H1 (cell line): ENCODE data around the gene ASB1. TPM values are rescaled to one million over a fixed set of nuclear protein-coding genes. Genes with fewer than 3 reads are reported as not detected.

Experiments
- CTCF ChIA-PET: fragments of 300-600 bp; sonication (Branson Sonifier 250); formaldehyde crosslinking; loops from one replicate; lab custom pipeline; 2021; ENCODE audit not compliant: partially characterized antibody; lab: Charles Lee
- POLR2A ChIA-PET: fragments of 300-600 bp; sonication (Branson Sonifier 250); formaldehyde crosslinking; loops from one replicate; lab custom pipeline; 2021; ENCODE audit warnings: inconsistent platforms; ENCODE audit not compliant: partially characterized antibody; lab: Charles Lee
- DNase-seq, 2 experiments: peaks; one replicate each; pipeline versions ENCODE4 v3.0.0 to v3.0.0-alpha.2; 2010 to 2022; ENCODE audit warnings: low spot score in 2 of 2, low read depth in 1 of 2, mixed read lengths in 1 of 2
- FAIRE-seq: peaks from 2 replicates; lab custom pipeline; 2011; peaks lifted over from hg19 to GRCh38; lab: Jason Lieb, UNC
- H2AFZ ChIP-seq: 2 replicates; pipeline ENCODE4 v1.8.1; 2012; ENCODE audit warnings: low read length, inconsistent platforms
- H2AK5ac ChIP-seq: 2 replicates; pipeline ENCODE4 v1.6.1; 2013; ENCODE audit warnings: low read depth, low read length
- H2BK120ac ChIP-seq: replicated peaks from 2 replicates; pipeline ENCODE3; 2013; ENCODE audit warnings: low read depth, low read length, inconsistent platforms
- H2BK12ac ChIP-seq: 2 replicates; pipeline ENCODE4 v1.6.1; 2013; ENCODE audit warnings: low read depth, low read length
- H2BK15ac ChIP-seq: 2 replicates; pipeline ENCODE4 v1.6.1; 2013; ENCODE audit warnings: low read length
- H2BK20ac ChIP-seq: 2 replicates; pipeline ENCODE4 v1.6.1; 2013; ENCODE audit warnings: low read length
- H2BK5ac ChIP-seq: 2 replicates; pipeline ENCODE4 v1.6.1; 2013; ENCODE audit warnings: low read depth, low read length
- H3K14ac ChIP-seq: 2 replicates; pipeline ENCODE4 v1.6.1; 2013; ENCODE audit warnings: inconsistent platforms; ENCODE audit not compliant: insufficient read length
- H3K18ac ChIP-seq: 2 replicates; pipeline ENCODE4 v1.6.1; 2013; ENCODE audit warnings: low read length; ENCODE audit errors: extremely low read depth
- H3K23ac ChIP-seq: 2 replicates; pipeline ENCODE4 v1.6.1; 2013; ENCODE audit warnings: inconsistent platforms; ENCODE audit not compliant: insufficient read length
- H3K23me2 ChIP-seq: 2 replicates; pipeline ENCODE4 v1.6.1; 2013; ENCODE audit warnings: low read depth, low read length
- H3K27ac ChIP-seq: 2 replicates; pipeline ENCODE4 v1.6.1; 2011; ENCODE audit warnings: low read depth, low read length, inconsistent platforms
- H3K27me3 ChIP-seq, 4 experiments: replicated peaks in 1 of 4; 1 replicate in 1 of 4; 2 replicates in 3 of 4; pipeline versions ENCODE4 v1.6.1 to v1.8.1; 2011 to 2013; ENCODE audit warnings: low read length in 3 of 4, mild to moderate bottlenecking in 3 of 4, inconsistent platforms in 2 of 4, mixed read lengths in 2 of 4, moderate library complexity in 1 of 4; ENCODE audit not compliant: control insufficient read depth in 3 of 4, insufficient read depth in 3 of 4; ENCODE audit errors: extremely low read depth in 1 of 4
- H3K36me3 ChIP-seq, 4 experiments: 2 replicates each; pipeline versions ENCODE4 v1.6.1 to v1.8.1; 2011 to 2013; ENCODE audit warnings: mild to moderate bottlenecking in 4 of 4, low read length in 3 of 4, moderate library complexity in 2 of 4, control low read depth in 1 of 4, inconsistent platforms in 1 of 4; ENCODE audit not compliant: insufficient read depth in 4 of 4, control insufficient read depth in 2 of 4
- H3K4ac ChIP-seq: replicated peaks from 2 replicates; pipeline ENCODE3; 2013; ENCODE audit warnings: low read length, low read depth, mixed read lengths, inconsistent platforms; ENCODE audit not compliant: insufficient read length
- H3K4me1 ChIP-seq, 4 experiments: replicated peaks in 1 of 4; 1 replicate in 1 of 4; 2 replicates in 3 of 4; pipeline versions ENCODE4 v1.6.1 to v1.8.1; 2011 to 2013; ENCODE audit warnings: low read length in 3 of 4, inconsistent platforms in 2 of 4, mixed read lengths in 1 of 4; ENCODE audit not compliant: insufficient read depth in 4 of 4, control insufficient read depth in 3 of 4
- H3K4me2 ChIP-seq, 2 experiments: 2 replicates each; pipeline versions ENCODE4 v1.6.1 to v1.8.1; 2011 to 2013; ENCODE audit warnings: low read depth in 2 of 2, low read length in 2 of 2, control low read depth in 1 of 2, inconsistent platforms in 1 of 2, mild to moderate bottlenecking in 1 of 2; ENCODE audit not compliant: insufficient read depth in 1 of 2
- H3K4me3 ChIP-seq, 4 experiments: fragments of 200-600, 300-600 bp in 1 of 4; sonication (generic), shearing (Covaris generic), sonication (Bioruptor Twin) in 1 of 4; 2 replicates each; pipeline versions ENCODE4 v1.5.1 to v1.8.1; 2011 to 2016; ENCODE audit warnings: low read length in 4 of 4, low read depth in 3 of 4, control low read depth in 2 of 4, inconsistent platforms in 2 of 4, mild to moderate bottlenecking in 2 of 4, mixed read lengths in 1 of 4, moderate library complexity in 1 of 4; ENCODE audit not compliant: insufficient read depth in 2 of 4; ENCODE audit errors: extremely low read depth in 1 of 4
- H3K56ac ChIP-seq: replicated peaks from 2 replicates; pipeline ENCODE3; 2013; ENCODE audit warnings: low read depth, mild to moderate bottlenecking, mixed read lengths, low read length, inconsistent platforms; ENCODE audit not compliant: insufficient read length
- H3K79me1 ChIP-seq: 2 replicates; pipeline ENCODE4 v1.6.1; 2013; ENCODE audit warnings: low read depth, low read length, control low read depth
- H3K79me2 ChIP-seq, 2 experiments: 2 replicates each; pipeline versions ENCODE4 v1.6.1 to v1.8.1; 2012 to 2013; ENCODE audit warnings: low read length in 2 of 2, mild to moderate bottlenecking in 2 of 2, inconsistent platforms in 1 of 2; ENCODE audit not compliant: insufficient read depth in 2 of 2, control insufficient read depth in 1 of 2
- H3K9ac ChIP-seq, 4 experiments: replicated peaks in 1 of 4; 1 replicate in 1 of 4; 2 replicates in 3 of 4; pipeline versions ENCODE4 v1.6.1 to v1.8.1; 2011 to 2013; ENCODE audit warnings: low read depth in 3 of 4, low read length in 3 of 4, control low read depth in 2 of 4, mild to moderate bottlenecking in 2 of 4, moderate library complexity in 2 of 4, inconsistent platforms in 1 of 4; ENCODE audit errors: extremely low read depth in 1 of 4
- H3K9me3 ChIP-seq, 2 experiments: 2 replicates each; pipeline versions ENCODE4 v1.6.1 to v1.8.1; 2012 to 2013; ENCODE audit warnings: mild to moderate bottlenecking in 2 of 2, moderate library complexity in 2 of 2, control low read depth in 1 of 2, inconsistent platforms in 1 of 2, low read depth in 1 of 2, low read length in 1 of 2, mixed read lengths in 1 of 2; ENCODE audit not compliant: insufficient read depth in 2 of 2
- H4K20me1 ChIP-seq, 2 experiments: replicated peaks in 1 of 2; 2 replicates each; pipeline versions ENCODE3 to v1.8.1; 2011 to 2013; ENCODE audit warnings: inconsistent platforms in 2 of 2, low read length in 2 of 2, mild to moderate bottlenecking in 1 of 2; ENCODE audit not compliant: insufficient read depth in 2 of 2, control insufficient read depth in 1 of 2
- H4K5ac ChIP-seq: 2 replicates; pipeline ENCODE4 v1.6.1; 2013; ENCODE audit warnings: low read length, low read depth, mixed read lengths, inconsistent platforms; ENCODE audit not compliant: insufficient read length
- H4K8ac ChIP-seq: 2 replicates; pipeline ENCODE4 v1.8.0; 2013; ENCODE audit warnings: mild to moderate bottlenecking, moderate library complexity, low read length, inconsistent platforms; ENCODE audit not compliant: insufficient read depth; ENCODE audit errors: extremely low read depth
- H4K91ac ChIP-seq: replicated peaks from 2 replicates; pipeline ENCODE3; 2013; ENCODE audit warnings: low read length, mixed read lengths, inconsistent platforms; ENCODE audit not compliant: insufficient read length
- CBX8 ChIP-seq: fragments of 300-800, 300-1000 bp; sonication (generic); IDR thresholded peaks from 2 replicates; pipeline ENCODE4 v1.7.1; 2016; ENCODE audit warnings: low read depth, low read length, borderline replicate concordance
- EZH2 ChIP-seq: fragments of 200-600 bp; sonication (generic); IDR thresholded peaks from 2 replicates; pipeline ENCODE4 v1.7.1; 2012; ENCODE audit warnings: low read depth, mild to moderate bottlenecking, moderate library complexity, low read length, inconsistent platforms; ENCODE audit not compliant: severe bottlenecking
- JUND ChIP-seq: IDR thresholded peaks from 2 replicates; pipeline ENCODE4 v1.6.1; 2011; ENCODE audit warnings: mild to moderate bottlenecking, improper control_type of control experiment, low read length
- NRF1 ChIP-seq: IDR thresholded peaks from 2 replicates; pipeline ENCODE4 v1.6.1; 2011; ENCODE audit warnings: mild to moderate bottlenecking, low read depth, low read length, improper control_type of control experiment
- PHF8 ChIP-seq: fragments of 200-600 bp; sonication (generic); conservative IDR thresholded peaks from 2 replicates; pipeline ENCODE4 v1.7.1; 2012; ENCODE audit warnings: low read depth, mild to moderate bottlenecking, inconsistent platforms, low read length, moderate library complexity
- RAD21 ChIP-seq, 2 experiments: IDR thresholded peaks in 1 of 2; conservative IDR thresholded peaks in 1 of 2; 2 replicates each; pipeline ENCODE4 v1.6.1; 2011; ENCODE audit warnings: low read depth in 2 of 2, low read length in 2 of 2, improper control_type of control experiment in 1 of 2, inconsistent platforms in 1 of 2, mild to moderate bottlenecking in 1 of 2, moderate library complexity in 1 of 2
- RBBP5 ChIP-seq: IDR thresholded peaks from 2 replicates; pipeline ENCODE4 v1.7.1; 2012; ENCODE audit warnings: low read depth, mild to moderate bottlenecking, inconsistent platforms, low read length, moderate library complexity, borderline replicate concordance
- RXRA ChIP-seq: IDR thresholded peaks from 2 replicates; pipeline ENCODE4 v1.6.1; 2011; ENCODE audit warnings: low read depth, mild to moderate bottlenecking, low read length, moderate library complexity; ENCODE audit not compliant: insufficient read depth
- TAF1 ChIP-seq: IDR thresholded peaks from 2 replicates; pipeline ENCODE4 v1.6.1; 2011; ENCODE audit warnings: mild to moderate bottlenecking, low read depth, low read length
- TAF7 ChIP-seq: optimal IDR thresholded peaks from 2 replicates; pipeline ENCODE3; 2011; ENCODE audit warnings: low read depth, mild to moderate bottlenecking, inconsistent platforms, low read length, moderate library complexity, borderline replicate concordance
- WGBS, 2 experiments: shearing (Covaris generic) in 1 of 2; methylation state at CpG; one replicate each; pipeline versions ENCODE4 v1.1.6 to v1.1.7; 2013 to 2015; ENCODE audit warnings: low lambda C conversion rate in 2 of 2, mixed read lengths in 2 of 2, inconsistent platforms in 1 of 2, low coverage in 1 of 2, missing lambda C conversion rate in 1 of 2; ENCODE audit not compliant: insufficient replicate concordance in 2 of 2, insufficient coverage in 1 of 2, insufficient read length in 1 of 2; ENCODE audit errors: extremely low coverage in 1 of 2, missing lambda C conversion rate in 1 of 2; 5-methylcytosine and 5-hydroxymethylcytosine counted together
- polyA plus RNA-seq, 7 experiments: library from polyadenylated mRNA; depleted of rRNA in 3 of 7; stranded (reverse) in 5 of 7; unstranded in 2 of 7; fragments of >200 nt in 5 of 7; fragments of 200-250 nt in 2 of 7; gene quantifications; 1 replicate in 5 of 7; 2 replicates in 1 of 7; 4 replicates in 1 of 7; pipeline versions ENCODE4 v1.2.1 to v1.2.3, GENCODE V29; 2011 to 2013; ENCODE audit warnings: missing spikeins in 2 of 7, mixed read lengths in 2 of 7
- total RNA-seq: library from RNA; stranded (reverse); fragmentation: NEBNext Ultra II Directional; extraction: Animal tissue kit (Norgen Biotek cat#: 25700); gene quantifications from 2 replicates; pipeline ENCODE4 v1.2.1, GENCODE V29; 2021

The ASB1 gene
- total and polyA plus RNA-seq, 2 of the 8 experiments (the other 6 are each of a cell fraction or from before 2014, with no cell fraction given), result 24.1 to 36.0 TPM

DNA sequence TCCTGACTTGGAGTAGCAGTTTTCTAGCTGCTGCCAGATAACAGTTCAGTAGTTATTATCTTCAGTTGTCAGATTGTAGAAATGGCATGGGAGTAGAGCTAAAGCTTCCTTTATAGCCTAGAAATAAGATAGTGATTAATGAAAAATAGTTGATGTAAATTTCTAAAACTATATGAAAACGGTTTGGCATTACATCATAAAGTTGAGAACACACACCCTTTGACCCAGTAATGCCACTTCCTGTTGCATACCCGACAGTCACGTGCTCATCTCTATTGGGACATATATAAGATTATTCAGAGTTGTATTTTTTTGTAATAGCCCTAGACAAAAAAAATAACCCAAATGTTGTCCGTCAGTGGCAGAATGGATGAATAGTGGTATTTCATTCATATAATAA, 39.4 kb upstream of the ASB1 start:
- H2BK5ac ChIP-seq, result no peak overlapping the region
- H3K14ac ChIP-seq, result no peak overlapping the region
- no peak overlapping the region for H4K91ac ChIP-seq
- H2BK15ac ChIP-seq, result no peak overlapping the region
- POLR2A ChIA-PET, result no interaction called here
- H2BK120ac ChIP-seq, result no peak overlapping the region
- no peak overlapping the region for H2BK12ac ChIP-seq
- no peaks in the 10 kb centered on the region for H3K27me3 ChIP-seq
- no peak overlapping the region for H4K5ac ChIP-seq
- H3K4me1 ChIP-seq, result no peaks in the 10 kb centered on the region
- H3K36me3 ChIP-seq, result peaks cover 0 to 2% (median 0%) of the 10 kb centered on the region in 4 experiments; a peak in 1 of 8 replicates
- H2AK5ac ChIP-seq, result no peak overlapping the region
- no peak overlapping the region for H3K27ac ChIP-seq
- no peak overlapping the region for H3K9ac ChIP-seq
- FAIRE-seq, result no peak
- no peak overlapping the region for H3K18ac ChIP-seq
- no peak for DNase-seq
- no peak overlapping the region for H3K56ac ChIP-seq
- TF ChIP-seq TAF7 (no peak), NRF1 (no peak), EZH2 (no peak), JUND (no peak), RXRA (no peak), PHF8 (no peak), CBX8 (no peak), TAF1 (no peak), RBBP5 (no peak), RAD21 (IDR thresholded peaks at IDR 0.05 in 1 of 2, conservative IDR thresholded peaks at IDR 0.05 in 1 of 2; ENCODE audit: low read depth in 2 of 2, low read length in 2 of 2) (no peak)
- TF ChIP-seq, all 59 proteins: peak for 0
- CTCF ChIA-PET, result interaction anchor here (1.7 to 1.9 kb wide), 2 partner anchors 16 to 18 kb away, joined by 5 to 6 read pairs; no protein-coding TSS in a partner anchor
- Histone ChIP-seq H3K9me3 (no peaks in the 10 kb centered on the region), H3K23me2 (no peaks in the 10 kb centered on the region), H4K8ac (no peak overlapping the region), H4K20me1 (no peaks in the 10 kb centered on the region), H2AFZ (no peak overlapping the region), H2BK20ac (no peak overlapping the region), H3K79me2 (no peaks in the 10 kb centered on the region), H3K4me2 (no peak overlapping the region), H3K23ac (no peak overlapping the region), H3K4ac (no peak overlapping the region), H3K4me3 (no peak overlapping the region), H3K79me1 (no peaks in the 10 kb centered on the region)
- 80% methylated on average over 4 of the region's 4 CpGs; no CpG with 5 or more reads in 1 of the 2 experiments for WGBS, 2 experiments
